ENCODE results near the gene TFIP11.

DNA sequence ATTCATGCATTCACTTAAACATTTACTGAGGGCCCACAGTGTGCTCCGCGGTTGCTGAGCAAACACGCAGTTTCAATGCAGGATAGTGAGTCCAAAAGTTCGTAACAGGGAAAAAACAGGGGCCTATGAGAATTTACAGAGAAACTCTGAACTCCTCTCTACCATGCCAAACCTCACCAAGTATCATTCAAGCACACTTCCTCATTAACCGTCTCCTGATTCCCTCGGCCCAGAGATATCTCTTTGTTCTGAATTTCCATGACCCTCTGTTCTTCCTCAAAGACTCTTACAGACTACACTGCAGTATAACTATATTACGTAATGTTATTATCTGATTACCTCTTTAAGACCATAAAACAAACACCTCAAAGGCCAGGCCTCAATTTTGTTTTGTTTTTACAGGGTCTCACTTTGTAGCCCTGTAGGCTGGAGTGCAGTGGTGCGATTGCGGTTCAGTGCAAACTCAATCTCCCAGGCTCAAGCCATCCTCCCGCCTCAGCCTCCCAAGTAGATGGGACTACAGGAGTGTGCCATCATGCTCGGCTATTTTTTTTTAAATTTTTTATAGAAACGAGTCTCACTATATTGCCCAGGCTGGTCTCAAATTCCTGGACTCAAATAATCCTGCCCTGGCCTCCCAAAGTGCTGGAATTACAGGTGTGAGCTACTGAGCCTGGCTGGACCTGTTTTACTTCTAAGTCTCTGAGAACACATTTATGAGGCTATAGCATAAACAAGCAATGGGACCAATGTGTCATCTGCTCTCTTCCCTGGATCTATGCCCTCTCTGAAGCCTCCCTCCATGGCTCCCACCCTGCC is 32.3 kb downstream of the TFIP11 start:
- TF ChIP-seq, protein P1, sequence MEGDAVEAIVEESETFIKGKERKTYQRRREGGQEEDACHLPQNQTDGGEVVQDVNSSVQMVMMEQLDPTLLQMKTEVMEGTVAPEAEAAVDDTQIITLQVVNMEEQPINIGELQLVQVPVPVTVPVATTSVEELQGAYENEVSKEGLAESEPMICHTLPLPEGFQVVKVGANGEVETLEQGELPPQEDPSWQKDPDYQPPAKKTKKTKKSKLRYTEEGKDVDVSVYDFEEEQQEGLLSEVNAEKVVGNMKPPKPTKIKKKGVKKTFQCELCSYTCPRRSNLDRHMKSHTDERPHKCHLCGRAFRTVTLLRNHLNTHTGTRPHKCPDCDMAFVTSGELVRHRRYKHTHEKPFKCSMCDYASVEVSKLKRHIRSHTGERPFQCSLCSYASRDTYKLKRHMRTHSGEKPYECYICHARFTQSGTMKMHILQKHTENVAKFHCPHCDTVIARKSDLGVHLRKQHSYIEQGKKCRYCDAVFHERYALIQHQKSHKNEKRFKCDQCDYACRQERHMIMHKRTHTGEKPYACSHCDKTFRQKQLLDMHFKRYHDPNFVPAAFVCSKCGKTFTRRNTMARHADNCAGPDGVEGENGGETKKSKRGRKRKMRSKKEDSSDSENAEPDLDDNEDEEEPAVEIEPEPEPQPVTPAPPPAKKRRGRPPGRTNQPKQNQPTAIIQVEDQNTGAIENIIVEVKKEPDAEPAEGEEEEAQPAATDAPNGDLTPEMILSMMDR (IDR thresholded peaks at IDR 0.05), result no peak
- no peak for TF ChIP-seq EZH2 (IDR thresholded peaks at IDR 0.05)
- TF ChIP-seq EZH2phosphoT487 (IDR thresholded peaks at IDR 0.05), result no peak
